ENCODE measurements around the gene SIGLEC1. TPM values are rescaled to one million over a fixed set of nuclear protein-coding genes. Genes with fewer than 3 reads are reported as not detected.

SIGLEC1 gene
- total and polyA plus RNA-seq, 10 of the 15 experiments (the other 5 are each of a cell fraction or from before 2014, with no cell fraction given) = 0.05 TPM; not detected in 9

DNA sequence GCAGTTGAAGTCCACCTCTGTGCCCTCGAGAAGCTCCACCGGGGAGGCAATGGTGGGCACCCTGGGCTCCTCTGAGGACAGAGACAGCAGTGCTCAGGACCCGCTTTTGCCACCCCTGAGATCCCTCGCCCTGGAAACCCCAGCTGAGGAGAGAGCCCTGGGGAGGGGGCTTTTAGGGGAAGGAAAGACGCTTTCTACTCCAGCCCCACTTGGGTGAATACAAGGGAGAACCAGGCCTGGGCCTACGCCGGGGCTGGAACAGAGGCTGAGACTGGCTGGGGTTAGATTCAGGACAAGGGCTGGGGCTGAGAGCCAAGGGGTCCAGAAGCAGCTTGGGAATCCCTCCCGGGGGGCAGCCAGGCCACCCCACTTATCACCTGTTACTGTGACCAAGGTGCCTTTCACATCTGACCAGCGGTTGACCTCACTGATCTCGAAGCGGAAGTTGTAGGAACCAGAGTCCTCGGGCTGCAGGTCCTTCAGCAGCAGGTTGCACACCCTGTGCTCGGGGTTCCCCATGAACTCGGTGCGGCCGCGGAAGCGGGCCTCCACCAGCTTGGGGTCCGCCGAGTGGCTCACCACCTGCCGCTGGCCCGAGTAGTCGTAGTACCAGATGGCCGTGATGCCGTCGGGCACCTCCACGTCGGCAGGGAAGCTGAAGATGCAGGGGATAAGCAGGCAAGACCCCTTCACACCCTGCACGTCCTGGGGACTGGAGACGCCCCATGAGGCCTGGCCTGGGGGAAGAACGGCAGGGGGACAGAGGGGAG, 6.2 kb downstream of the SIGLEC1 start (continued):
- TF ChIP-seq EGR1 (IDR thresholded peaks at IDR 0.05; ENCODE audit: borderline replicate concordance in 1 of 2, low read depth in 2 of 2, low read length in 2 of 2) = no peak
- TF ChIP-seq RB1 (IDR thresholded peaks at IDR 0.05; ENCODE audit: borderline replicate concordance) = no peak
- no peak for TF ChIP-seq SREBF1 (IDR thresholded peaks at IDR 0.05; ENCODE audit: low read length)
- no peak for TF ChIP-seq SREBF2 (IDR thresholded peaks at IDR 0.05; ENCODE audit: low read length)

DNA sequence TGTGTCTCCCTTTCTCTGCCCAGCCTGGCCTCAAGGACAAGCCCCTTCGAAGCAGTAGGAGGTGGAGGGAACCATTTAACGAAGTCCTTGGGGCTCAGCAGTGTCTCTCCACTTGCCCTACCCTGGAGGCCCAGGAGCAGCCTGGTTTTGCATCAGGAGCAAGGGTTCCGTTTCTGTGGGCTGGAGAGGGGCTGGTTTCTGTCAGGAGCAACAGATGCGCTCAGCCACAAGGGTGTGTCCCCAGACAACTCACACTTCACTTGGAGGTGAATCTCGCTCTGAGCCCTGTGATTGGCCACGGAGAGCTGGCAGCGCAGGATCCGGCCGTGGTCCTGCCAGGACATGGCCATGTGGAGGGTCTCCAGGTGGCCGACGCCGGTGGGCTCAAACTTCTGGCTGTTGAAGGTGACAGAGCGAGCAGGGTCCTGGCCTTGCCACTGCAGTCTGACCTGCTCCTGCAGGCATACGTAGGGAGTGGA, 6.9 kb downstream of the SIGLEC1 start:
- DNase-seq (ENCODE audit: low read depth, low spot score) = no peak
- in situ Hi-C loops (cut with MboI) (no loop called here), intact Hi-C loops (cut with micrococcal nuclease; ENCODE audit: unreplicated experiment) (no loop called here)
- H3K36me3 ChIP-seq (ENCODE audit: control insufficient read depth in 2 of 2, insufficient read depth in 2 of 2, low read length in 1 of 2) = no peaks in the 10 kb centered on the region
- 36% methylated on average over 14 of the region's 14 CpGs for WGBS (ENCODE audit: insufficient coverage, insufficient replicate concordance, low lambda C conversion rate, missing lambda C conversion rate)
- FAIRE-seq = no peak
- no peak overlapping the region for H3K27ac ChIP-seq (ENCODE audit: control insufficient read depth, insufficient read depth)
- H3K27me3 ChIP-seq (replicated peaks in 1 of 2; ENCODE audit: control insufficient read depth in 2 of 2, insufficient read depth in 2 of 2, low read length in 1 of 2) = peaks cover 0 to 2% of the 10 kb centered on the region in 2 experiments; a peak in 2 of 4 replicates
- no peak for ATAC-seq
- ChIA-PET CTCF (interaction anchor here (1.1 kb wide), 1 partner anchor 11 kb away, joined by 3 read pairs; no protein-coding TSS in a partner anchor), SMC1A (ENCODE audit: uncharacterized antibody, unreplicated experiment) (no interaction called here), RAD21 (ENCODE audit: unreplicated experiment) (no interaction called here), POLR2A (no interaction called here)
- no peak overlapping the region for H3K4me3 ChIP-seq
- no peak overlapping the region for H3K9ac ChIP-seq (ENCODE audit: control insufficient read depth, insufficient read depth, low read length)
- H3K4me2 ChIP-seq (ENCODE audit: control insufficient read depth, insufficient read depth) = no peak overlapping the region
- no peak overlapping the region for H2AFZ ChIP-seq (ENCODE audit: control insufficient read depth, low read depth, low read length)
- TF ChIP-seq RUNX3 (IDR thresholded peaks at IDR 0.05; ENCODE audit: low read length) = no peak
- TF ChIP-seq, protein P1, sequence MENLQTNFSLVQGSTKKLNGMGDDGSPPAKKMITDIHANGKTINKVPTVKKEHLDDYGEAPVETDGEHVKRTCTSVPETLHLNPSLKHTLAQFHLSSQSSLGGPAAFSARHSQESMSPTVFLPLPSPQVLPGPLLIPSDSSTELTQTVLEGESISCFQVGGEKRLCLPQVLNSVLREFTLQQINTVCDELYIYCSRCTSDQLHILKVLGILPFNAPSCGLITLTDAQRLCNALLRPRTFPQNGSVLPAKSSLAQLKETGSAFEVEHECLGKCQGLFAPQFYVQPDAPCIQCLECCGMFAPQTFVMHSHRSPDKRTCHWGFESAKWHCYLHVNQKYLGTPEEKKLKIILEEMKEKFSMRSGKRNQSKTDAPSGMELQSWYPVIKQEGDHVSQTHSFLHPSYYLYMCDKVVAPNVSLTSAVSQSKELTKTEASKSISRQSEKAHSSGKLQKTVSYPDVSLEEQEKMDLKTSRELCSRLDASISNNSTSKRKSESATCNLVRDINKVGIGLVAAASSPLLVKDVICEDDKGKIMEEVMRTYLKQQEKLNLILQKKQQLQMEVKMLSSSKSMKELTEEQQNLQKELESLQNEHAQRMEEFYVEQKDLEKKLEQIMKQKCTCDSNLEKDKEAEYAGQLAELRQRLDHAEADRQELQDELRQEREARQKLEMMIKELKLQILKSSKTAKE (IDR thresholded peaks at IDR 0.05; ENCODE audit: low read depth, poor library complexity, severe bottlenecking) = no peak
- TF ChIP-seq, protein P2, sequence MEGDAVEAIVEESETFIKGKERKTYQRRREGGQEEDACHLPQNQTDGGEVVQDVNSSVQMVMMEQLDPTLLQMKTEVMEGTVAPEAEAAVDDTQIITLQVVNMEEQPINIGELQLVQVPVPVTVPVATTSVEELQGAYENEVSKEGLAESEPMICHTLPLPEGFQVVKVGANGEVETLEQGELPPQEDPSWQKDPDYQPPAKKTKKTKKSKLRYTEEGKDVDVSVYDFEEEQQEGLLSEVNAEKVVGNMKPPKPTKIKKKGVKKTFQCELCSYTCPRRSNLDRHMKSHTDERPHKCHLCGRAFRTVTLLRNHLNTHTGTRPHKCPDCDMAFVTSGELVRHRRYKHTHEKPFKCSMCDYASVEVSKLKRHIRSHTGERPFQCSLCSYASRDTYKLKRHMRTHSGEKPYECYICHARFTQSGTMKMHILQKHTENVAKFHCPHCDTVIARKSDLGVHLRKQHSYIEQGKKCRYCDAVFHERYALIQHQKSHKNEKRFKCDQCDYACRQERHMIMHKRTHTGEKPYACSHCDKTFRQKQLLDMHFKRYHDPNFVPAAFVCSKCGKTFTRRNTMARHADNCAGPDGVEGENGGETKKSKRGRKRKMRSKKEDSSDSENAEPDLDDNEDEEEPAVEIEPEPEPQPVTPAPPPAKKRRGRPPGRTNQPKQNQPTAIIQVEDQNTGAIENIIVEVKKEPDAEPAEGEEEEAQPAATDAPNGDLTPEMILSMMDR (IDR thresholded peaks at IDR 0.05 in 2 of 3, conservative IDR thresholded peaks at IDR 0.05 in 1 of 3; ENCODE audit: control insufficient read depth in 2 of 3, extremely low read depth in 1 of 3, insufficient read depth in 1 of 3, low read depth in 3 of 3, low read length in 3 of 3) = no peak
- TF ChIP-seq, protein P3, sequence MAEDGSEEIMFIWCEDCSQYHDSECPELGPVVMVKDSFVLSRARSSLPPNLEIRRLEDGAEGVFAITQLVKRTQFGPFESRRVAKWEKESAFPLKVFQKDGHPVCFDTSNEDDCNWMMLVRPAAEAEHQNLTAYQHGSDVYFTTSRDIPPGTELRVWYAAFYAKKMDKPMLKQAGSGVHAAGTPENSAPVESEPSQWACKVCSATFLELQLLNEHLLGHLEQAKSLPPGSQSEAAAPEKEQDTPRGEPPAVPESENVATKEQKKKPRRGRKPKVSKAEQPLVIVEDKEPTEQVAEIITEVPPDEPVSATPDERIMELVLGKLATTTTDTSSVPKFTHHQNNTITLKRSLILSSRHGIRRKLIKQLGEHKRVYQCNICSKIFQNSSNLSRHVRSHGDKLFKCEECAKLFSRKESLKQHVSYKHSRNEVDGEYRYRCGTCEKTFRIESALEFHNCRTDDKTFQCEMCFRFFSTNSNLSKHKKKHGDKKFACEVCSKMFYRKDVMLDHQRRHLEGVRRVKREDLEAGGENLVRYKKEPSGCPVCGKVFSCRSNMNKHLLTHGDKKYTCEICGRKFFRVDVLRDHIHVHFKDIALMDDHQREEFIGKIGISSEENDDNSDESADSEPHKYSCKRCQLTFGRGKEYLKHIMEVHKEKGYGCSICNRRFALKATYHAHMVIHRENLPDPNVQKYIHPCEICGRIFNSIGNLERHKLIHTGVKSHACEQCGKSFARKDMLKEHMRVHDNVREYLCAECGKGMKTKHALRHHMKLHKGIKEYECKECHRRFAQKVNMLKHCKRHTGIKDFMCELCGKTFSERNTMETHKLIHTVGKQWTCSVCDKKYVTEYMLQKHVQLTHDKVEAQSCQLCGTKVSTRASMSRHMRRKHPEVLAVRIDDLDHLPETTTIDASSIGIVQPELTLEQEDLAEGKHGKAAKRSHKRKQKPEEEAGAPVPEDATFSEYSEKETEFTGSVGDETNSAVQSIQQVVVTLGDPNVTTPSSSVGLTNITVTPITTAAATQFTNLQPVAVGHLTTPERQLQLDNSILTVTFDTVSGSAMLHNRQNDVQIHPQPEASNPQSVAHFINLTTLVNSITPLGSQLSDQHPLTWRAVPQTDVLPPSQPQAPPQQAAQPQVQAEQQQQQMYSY (CRISPR knock-in tag; IDR thresholded peaks at IDR 0.05) = no peak
- no peak for TF ChIP-seq SUPT20H (IDR thresholded peaks at IDR 0.05; ENCODE audit: borderline replicate concordance, control insufficient read depth, low read depth, low read length)
- H3K4me1 ChIP-seq (ENCODE audit: control insufficient read depth, insufficient read depth, low read length) = no peaks in the 10 kb centered on the region
- no TSS peak for BruUV-seq (replicated peaks)
- H3K79me2 ChIP-seq (ENCODE audit: control insufficient read depth, insufficient read depth, low read length) = no peaks in the 10 kb centered on the region
- H3K9me3 ChIP-seq (replicated peaks; ENCODE audit: control insufficient read depth, insufficient read depth, low read length) = no peaks in the 10 kb centered on the region
- no peaks in the 10 kb centered on the region for H4K20me1 ChIP-seq (ENCODE audit: control insufficient read depth, insufficient read depth)
